HG03342 (cell line): ENCODE measurements around the gene TUBA4B.

Experiments
- ATAC-seq: cut with Tn5 transposase; IDR thresholded peaks from one replicate; pipeline ENCODE4 v1.9.1; 2021; ENCODE audit warnings: mild to moderate bottlenecking, moderate library complexity; ENCODE audit not compliant: unreplicated experiment

The TUBA4B gene

DNA sequence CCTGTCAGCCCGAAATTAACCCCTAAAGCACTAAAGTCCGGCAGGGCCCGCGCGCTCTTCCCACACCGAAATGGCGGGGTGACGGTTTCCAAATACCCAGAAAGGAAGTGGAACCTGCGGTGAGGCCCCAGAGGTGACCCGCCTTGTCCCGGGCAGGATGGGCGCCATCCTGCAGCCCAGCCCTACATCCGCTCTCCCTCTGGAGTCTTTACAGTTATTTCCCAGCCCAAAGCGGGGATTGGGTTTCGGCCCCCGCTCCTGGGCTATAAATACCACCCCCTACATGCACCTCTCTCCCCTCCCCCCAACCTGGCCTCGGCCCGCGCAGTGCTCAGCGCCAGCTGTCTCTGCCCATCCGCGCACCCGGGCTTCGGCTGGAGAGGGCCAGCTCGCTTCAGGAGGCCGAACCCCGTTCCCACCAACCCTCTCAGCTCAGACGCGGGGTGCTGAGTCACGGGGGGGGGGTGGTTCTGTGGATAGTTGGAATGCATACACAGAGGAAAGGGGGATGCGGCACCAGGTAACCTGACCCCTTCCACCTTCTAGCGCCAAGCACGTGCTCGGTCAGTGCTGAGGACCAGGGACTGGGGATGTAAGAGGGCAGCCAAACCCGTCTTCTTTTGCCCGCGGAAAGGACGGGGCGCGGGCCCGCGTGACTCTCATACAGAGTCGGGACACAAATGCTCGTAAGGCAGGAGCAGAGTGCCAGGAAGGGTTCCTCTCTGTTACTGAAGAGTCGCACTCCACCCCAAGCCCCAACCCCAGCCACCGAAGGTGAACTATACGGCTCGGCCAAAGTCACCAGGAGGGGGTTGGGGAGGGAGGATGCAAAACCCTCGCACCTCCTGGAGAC, at the start of gene TUBA4B:
Gene TUBA4B (plus strand): TSS at position 344 of the 853 bp plus-strand sequence. CDS start 165 bp downstream, at position 509.
- peak; percentile 5 for ATAC-seq

DNA sequence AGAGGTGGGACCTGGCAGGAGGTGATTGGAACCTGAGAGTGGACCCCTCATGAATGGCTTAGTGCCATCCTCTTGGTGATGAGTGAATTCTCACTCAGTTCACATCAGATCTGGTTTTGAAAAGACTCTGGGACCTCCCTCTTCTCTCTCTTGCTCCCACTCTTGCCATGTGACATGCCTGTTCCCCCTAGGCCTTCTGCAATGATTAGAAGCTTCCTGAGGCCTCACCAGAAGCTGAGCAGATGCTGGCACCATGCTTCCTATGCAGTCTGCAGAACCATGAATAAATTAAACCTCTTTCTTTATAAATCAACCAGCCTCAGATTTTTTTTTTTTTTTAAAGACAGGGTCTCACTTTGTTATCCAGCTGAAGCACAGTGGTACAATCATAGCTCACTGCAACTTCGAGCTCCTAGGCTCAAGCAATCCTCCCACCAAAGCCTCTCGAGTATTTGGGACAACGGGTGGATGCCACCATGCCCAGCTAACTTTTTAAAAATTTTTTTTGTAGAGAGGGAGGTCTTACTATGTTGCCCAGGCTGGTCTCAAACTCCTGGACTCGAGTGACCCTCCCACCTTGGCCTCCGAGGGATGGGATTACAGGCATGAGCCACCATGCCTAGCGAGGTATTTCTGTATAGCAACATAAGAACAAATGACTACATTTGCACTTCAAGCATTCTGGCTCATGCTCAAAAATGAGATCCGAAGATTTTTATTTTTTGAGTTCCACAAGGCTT, 48.4 kb upstream of the TUBA4B start:
- ATAC-seq, result no peak

DNA sequence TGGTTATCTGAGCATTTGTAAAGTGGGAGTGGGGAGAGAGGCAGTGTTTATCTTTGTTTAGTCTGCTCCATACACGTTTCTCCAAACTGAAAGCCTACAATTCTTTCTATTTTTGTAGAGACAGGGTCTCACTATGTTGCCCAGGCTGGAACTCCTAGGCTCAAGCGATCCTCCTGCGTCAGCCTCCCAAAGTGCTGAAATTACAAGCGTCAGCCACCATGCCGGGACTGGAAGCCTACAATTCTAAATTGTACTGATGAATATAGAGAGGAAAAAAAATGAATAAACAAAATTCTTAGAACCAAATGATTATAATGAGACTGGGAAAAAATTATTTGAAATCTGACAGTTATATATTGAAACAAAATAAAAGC, 47.9 kb upstream of the TUBA4B start:
- ATAC-seq, result no peak

DNA sequence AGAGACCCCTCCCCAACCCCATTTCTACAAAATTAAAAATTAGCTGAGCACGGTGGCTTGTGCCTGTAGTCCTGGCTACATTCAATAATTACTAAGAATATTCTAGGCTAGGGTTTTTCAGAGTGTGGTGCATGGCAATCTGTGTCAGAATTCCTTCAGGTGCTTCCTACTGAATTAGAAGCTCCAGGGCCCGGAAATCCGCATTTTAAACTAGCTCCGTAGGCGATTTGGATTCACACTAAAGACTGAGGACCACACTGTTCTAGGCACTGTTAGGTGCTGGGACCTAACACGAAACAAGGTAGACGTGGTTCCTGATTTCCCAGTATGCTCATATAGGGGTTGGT, 47.1 kb upstream of the TUBA4B start:
- no peak for ATAC-seq

DNA sequence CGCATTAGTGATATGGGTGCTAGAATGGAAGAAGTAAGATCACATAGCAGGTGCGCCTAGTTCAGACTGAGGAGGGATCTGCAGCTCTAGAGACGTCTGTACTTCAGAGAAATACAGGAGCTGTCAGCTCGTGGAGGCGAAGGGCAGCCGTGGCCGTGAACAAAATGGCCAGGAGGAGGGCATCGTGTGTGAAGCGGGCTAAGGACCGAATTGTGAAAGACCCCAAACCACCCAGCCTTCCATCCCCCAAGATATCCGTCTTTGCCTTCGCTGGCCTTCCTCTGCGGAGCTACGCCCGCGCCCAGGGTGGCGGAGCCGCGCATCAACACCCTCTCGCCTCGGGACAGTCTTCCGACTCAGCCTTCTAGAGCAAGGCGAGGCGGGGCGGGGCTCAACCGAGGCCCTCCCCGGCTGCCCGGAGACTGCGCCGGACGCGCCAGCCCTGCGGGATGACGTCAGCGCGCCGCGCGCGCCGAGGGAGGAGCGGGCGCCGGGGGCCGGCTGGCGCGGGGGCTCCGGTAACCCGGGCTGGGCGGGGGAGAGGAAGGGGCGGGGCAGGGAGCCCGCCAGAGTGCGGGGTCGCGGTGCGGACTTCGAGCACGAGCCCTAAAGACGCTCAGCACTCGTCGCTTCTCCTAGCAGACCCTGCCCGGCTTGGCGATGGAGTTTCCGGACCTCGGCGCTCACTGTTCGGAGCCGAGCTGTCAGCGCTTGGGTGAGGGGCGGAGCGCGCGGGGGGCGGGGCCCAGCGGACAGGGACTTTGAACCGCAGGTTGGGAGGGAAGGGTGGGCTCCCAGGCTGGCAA, 46.5 kb upstream of the TUBA4B start, which contains the start of gene ZFAND2B:
Gene ZFAND2B (plus strand): TSS at position 455 of the 806 bp plus-strand sequence. CDS start 206 bp downstream, at position 661.
- peak; percentile 97 for ATAC-seq

DNA sequence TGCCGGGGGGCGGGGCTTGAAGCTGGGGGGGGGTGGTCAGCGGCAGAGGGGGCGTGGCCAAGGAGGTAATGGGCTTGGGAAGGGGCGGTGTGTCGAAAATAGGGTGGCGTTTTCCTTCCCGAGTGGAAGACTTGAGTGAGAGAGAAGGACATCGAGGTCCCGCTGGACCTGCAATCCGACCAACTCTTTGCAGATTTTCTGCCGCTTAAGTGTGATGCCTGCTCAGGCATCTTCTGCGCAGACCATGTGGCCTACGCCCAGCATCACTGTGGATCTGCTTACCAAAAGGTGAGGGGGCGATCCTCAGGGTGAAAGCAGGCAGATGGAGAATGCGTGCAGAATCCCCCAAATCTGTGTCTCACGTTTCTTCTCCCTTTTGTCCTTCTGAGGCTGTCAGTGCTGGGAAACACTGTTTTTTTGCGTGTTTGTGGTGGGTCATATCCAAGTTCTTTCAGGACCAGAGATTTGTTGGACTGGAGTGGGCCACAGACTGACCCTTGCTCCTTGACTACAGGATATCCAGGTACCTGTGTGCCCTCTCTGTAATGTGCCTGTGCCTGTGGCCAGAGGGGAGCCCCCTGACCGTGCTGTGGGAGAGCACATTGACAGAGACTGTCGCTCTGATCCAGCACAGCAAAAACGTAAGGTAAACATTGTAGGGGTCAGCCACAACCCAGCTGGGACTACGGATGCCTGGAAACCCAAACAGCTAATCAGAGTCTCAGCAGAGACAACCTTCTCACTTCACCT, 45.7 kb upstream of the TUBA4B start:
- no peak for ATAC-seq

DNA sequence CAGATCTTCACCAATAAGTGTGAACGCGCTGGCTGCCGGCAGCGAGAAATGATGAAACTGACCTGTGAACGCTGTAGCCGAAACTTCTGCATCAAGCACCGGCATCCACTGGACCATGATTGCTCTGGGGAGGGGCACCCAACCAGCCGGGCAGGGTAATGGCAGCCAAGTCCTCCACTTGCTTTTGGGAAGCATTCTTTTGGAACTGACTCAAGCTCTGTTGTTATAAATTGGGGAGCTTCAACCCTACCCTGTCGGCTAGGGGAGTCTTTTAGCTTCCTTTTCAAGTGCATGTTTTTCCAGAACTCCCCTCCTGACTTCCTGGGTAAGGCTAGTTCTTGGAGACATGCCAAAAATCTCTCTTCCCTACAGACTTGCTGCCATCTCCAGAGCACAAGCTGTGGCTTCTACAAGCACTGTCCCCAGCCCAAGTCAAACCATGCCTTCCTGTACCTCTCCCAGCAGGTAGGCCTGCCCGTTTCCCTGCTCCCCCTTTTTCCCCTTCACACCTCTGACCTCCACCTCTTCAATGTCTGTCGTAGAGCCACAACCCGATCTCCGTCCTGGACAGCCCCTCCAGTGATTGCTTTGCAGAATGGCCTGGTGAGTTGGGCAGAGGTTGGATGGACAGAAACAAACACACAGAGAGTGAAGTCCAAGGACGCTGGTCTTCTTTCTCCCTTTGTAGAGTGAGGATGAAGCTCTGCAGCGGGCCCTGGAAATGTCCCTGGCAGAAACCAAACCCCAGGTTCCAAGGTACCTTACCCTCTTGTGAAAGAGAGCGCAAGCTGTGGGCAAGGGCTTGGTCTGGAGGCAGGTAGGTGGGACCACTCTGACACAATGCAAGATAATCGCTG, 44.9 kb upstream of the TUBA4B start:
- ATAC-seq, result no peak

DNA sequence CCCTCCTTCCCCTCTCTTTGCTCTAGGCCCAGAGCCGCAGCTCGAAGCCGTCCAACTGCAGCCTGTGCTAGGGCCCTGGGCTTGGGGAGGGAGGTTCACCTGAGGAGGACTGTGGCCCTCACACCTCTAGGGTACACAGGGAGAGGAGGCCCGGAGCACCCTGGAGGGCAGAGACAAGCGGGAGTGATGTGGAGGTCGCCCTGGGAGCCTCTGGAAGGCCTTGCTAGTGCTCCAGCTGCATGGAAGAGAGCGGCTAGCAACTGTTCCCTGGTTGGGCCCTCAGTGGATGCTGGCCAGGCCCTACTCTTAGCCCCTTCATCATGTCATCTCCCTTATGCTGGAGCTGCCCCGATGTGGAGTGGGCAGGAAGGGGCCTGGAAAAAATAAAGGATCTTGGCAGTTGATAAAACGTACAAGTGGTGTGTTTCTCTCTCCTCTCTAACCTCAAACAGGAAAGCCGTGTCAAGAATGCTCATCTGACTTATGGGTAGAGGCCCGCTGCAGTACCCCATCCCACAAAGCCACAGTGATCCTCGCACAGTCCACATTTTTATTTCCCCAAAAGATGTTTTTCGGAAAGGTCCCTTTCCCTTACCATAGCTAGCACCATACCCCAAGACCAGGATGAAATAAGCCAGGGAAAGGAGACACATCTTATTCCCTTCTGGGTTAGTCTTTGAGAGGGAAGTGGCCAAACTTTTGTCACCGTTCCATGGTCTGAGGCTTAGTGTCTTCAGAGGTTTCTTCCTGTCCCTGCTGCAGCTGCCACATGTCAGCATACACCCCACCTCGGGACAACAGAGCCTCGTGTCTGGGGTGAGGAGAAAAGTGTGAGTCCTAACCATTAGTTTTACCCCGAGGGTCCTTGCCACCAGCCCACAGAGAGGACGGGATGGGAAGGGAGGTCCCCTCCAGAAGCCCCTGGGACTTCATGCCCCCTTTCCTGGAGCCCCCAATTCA, 43.5 kb upstream of the TUBA4B start:
- no peak for ATAC-seq

DNA sequence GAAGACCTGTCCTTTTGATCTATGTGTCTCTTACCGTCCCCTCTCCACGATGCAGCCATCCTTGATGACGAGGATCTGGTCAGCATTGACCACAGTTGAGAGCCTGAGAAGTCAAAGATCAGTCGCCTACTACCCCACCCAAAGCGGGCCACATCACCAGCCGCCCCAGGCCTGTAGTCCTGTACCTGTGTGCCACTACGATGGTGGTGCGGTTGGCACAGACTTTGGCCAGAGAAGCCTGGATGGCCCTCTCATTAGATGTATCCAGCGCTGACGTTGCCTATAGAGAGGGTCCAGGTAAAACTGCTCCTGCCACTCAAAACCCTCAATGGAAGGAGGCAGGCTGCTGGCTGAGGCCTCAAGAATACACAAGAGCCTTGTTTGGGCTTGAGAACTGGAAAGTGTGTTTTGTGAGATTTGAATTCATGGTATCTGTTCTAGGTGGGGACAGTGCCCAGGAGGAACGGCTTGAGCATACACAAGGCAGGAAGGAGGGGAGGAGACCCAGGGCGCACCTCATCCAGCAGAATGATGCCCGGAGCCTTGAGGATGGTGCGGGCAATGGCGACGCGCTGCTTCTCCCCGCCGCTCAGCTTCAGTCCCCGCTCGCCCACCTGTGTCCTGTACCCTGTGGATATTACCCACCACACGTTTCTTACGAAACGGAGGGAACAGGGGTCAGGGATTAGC, 42.7 kb upstream of the TUBA4B start:
- ATAC-seq, result no peak

DNA sequence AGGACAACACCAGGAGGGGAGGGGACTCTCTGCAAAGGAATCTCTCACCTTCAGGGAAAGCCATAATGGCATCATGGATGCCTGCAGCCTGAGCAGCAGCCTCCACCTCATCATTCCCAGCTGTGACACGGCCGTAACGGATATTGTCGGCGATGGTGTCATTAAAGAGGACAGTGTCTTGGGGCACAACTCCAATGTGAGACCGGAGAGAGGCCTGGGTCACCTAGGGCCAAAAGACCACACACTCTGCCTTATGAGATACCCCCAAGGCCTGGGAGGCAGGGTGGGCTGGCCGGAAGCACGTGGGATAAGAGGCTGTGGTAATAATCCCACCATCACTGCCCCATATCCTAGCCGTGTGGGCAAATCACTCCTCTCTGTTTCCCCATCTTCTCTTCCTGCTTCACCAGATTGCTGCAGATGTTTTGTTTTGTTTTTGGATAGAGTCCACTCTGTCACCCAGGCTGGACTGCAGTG, 42.1 kb upstream of the TUBA4B start:
- no peak for ATAC-seq

DNA sequence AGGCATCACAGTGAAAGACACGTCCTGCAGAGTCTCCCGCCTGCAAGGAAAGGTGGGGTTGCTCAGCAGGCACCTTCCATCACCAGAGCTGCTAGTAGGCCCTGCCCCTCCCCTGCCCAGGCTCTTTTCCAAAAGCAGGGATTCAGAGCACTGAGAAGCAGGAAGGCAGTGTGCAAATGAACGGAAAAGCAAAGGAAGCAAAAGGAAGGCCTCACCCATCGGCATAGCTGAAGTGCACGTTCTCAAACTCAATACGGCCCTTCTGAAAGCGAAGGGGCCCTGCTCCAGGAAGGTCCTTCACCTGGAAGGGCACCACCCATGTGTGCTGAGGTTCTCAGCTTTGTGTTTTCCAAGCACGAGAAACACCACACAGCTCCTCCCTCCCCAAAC, 40.0 kb upstream of the TUBA4B start:
- no peak for ATAC-seq

DNA sequence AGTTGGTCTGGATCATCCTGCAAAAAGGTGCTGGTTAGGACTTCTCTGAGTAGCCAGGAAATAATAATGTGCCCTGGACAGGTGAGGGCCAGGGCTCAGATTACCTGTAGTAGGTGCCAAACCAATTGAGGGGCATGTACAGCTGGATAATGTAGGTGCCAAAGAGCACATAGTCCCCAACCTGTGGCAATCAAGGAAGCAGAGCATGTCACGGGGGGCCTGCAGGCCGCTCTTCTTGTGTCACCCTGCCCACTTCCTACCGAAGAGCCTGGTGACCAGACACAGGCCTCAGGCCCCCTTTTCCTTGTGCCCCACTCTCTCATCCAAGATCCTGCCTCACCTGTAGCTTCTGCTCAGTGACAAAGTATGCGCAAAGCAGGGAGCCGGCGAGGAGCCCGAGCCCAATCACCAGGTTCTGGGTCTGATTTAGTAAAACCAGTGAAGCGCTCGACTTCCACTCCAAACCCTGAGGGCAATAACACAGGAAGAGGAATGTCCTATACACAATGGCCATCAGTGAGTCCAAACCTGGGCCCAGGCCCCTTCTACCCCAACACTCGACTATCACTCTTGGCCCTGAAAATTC, 39.5 kb upstream of the TUBA4B start:
- ATAC-seq, result no peak

DNA sequence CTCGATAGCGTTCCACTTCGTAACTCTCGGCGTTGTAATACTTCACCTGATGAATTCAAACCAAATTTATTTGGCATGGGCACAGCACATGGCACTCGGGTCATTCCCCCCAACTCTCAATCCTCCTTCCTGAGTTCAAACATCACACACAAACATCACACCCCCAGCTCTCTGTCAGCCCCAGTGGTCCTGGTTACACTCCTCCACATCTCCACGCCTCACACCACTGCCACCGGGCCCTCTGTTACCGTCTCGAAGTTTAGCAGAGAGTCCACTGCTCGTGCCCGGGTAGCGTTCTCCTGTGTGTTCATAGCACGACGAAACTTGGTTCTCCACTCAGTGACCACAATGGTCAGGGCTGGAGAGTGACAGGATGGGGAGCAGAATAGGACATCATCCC, 38.9 kb upstream of the TUBA4B start:
- ATAC-seq, result no peak

DNA sequence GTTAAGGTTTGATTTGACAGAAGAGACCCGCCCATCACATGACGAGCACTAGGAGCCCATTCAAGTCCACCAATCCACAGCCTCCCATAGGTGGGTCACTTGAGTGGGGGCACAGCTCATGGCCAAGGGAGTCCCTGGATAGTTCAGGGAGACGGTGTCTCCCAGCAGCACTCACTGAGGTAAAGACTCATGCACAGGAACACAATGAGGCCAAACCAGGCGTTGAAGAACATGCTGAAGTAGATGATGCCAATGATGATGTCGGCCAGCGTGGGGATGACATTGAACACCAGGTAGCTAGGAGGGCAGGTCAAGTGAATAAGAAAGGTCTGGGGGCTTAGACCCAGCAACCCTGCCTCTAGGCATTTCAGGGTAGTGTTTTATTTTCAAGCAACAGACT, 38.3 kb upstream of the TUBA4B start:
- ATAC-seq, result no peak

DNA sequence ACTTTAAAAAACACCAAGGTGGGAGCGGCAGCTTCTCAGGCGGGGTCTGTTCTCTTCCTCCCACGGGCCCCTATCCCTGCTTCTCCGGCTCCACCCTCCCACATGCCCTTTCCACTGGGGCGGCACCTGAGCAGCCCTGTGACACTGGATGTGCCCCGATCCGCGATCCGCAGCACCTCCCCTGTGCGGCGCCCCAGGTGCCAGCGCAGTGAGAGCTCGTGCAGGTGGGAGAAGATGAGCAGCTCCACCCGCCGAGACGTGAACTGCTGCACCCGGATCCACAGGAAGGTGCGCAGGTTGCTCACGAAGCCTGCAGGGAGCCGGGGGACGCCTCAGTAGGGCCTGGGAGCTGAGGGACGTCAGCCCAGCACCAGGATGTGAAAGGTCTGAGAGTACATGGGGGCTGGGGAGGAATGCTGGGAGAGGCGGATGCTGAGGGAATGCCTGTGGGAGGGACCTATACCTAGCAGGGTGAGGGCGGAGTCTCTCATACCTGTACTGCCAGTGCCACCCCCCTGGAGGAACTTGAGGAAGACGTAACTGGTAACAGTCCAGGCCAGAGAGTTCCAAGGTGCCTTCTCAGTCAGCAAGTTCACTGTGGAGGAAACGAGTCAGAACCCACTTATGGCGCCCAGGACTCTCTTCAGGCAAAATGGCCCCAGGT, 37.0 kb upstream of the TUBA4B start:
- ATAC-seq, result no peak

DNA sequence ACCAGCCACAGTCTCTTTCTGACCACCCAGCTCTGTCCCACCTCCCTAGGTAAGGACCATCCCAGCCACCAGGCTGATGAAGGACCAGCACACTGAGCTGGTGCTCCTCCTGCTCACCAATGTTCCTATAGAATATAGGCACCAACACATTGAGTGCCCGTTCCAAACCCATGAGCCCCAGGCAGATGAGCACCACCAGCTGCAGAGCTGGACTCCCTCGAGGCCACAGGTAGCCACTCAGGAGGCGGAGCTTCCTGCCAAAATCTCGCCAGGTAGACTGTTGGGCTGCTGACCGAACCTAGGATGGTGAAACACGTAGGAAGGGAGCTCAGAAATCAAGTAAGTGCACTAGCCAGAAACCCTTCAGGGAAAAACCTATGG, 36.5 kb upstream of the TUBA4B start:
- no peak for ATAC-seq

DNA sequence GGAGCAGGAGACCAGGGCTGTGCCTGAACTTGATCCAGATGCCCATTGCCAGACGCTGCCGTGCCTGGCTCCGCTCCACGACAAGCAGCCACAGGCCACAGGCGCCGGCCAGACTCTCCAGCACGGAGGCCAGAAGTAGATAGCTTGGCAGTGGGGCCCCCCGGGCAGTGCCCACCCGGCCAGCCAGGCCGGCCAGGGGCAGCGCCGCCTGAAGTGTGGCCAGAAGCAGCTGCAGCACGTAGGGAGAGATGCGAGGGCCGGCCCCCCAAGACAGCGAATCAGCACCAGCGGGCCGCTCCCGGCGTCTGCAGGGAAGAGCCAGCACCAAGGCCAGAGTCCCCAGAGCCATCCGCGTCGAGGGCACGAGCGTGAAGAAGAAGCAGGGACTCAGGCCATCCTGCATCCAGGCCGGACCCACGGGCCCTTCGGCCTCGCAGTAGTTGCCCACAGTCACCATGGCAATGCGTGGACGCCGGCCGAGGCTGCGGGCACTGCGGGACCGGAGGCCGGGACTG, 34.8 kb upstream of the TUBA4B start:
- peak; percentile 24 for ATAC-seq
